Measurements from ENCODE around the gene BCAT1. TPM values are rescaled to one million over a fixed set of nuclear protein-coding genes. Genes with fewer than 3 reads are reported as not detected.

Gene BCAT1
- total and polyA plus RNA-seq, 2 of the 8 experiments (the other 6 are each of a cell fraction or from before 2014, with no cell fraction given) = 19.7 to 263 TPM

GRCh38 chr12:24818351-24818750, 130.6 kb downstream of the BCAT1 start (continued):
- TF ChIP-seq SP1 (IDR thresholded peaks at IDR 0.05; ENCODE audit: low read depth, low read length) (no peak), CTBP2 (IDR thresholded peaks at IDR 0.05; ENCODE audit: borderline replicate concordance, insufficient read depth, insufficient read length, low read length) (no peak), PHF8 (conservative IDR thresholded peaks at IDR 0.05; ENCODE audit: low read depth, low read length) (no peak), SIRT6 (IDR thresholded peaks at IDR 0.05; ENCODE audit: low read length) (no peak), TEAD4 (IDR thresholded peaks at IDR 0.05; ENCODE audit: low read depth, low read length) (no peak)

Measured in H1 (cell line).